Inferior parietal cortex (tissue), 1 donor: Measurements from ENCODE around the gene FCGR1A.
"Not testable (repeated sequence)": the region's sequence is repeated elsewhere in the genome, so short reads cannot be mapped to it uniquely, and the experiment has no call there.

Experiments used
- DNase-seq: peaks from one replicate; pipeline ENCODE4 v3.0.0-alpha.2; 2016; ENCODE audit errors: extremely low spot score

The FCGR1A gene

GRCh38 chr1:149832316-149833126 lies 50.0 kb downstream of the FCGR1A start:
- not testable (repeated sequence) for DNase-seq

- not testable (repeated sequence) for DNase-seq
Observed at GRCh38 chr1:149833144-149833543, 50.6 kb downstream of the FCGR1A start.

GRCh38 chr1:149841149-149841548 lies 58.7 kb downstream of the FCGR1A start:
- DNase-seq: not testable (repeated sequence)
